Stimulated activated CD8-positive, alpha-beta memory T cell treated with anti-CD3 and anti-CD28 coated beads, Interleukin-15, amount 100 ng/mL, for 48 hours (primary cell): ENCODE results near the gene MPND.

Source experiments
- DNase-seq, 2 donors: peaks; one replicate each; pipeline ENCODE4 v3.0.0-alpha.2; 2020; ENCODE audit warnings: low read depth in 2 of 2

Gene MPND

GRCh38 chr19:4343370-4344307 is at the start of gene MPND:
TSS of gene MPND (plus strand) at chr19:4343562. CDS start at chr19:4343594, 32 bp downstream.
- peak; percentile 89 to 90 for DNase-seq

DNA sequence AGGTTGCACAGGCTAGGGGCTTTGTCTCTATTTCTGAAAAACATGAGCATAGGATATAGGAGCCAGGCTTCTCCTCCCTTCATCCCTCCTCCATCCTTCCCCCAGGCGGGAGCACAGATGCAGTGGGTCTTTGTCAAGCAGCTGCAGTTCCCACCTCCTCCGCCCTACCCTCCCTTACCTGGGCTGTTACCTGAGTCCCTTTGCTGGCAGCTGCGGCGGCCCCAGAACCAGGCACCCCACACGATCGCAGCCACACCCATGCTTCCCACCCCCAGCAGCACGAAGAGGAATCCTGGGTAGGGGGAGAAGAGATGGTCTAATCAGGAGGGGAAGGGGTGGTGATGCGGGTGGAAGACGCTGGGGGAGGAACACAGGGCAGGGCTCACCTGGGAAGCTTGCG is 49.0 kb upstream of the MPND start:
- no peak for DNase-seq

- no peak for DNase-seq
These were observed 47.2 kb upstream of the MPND start for GRCh38 chr19:4295972-4296771.

DNA sequence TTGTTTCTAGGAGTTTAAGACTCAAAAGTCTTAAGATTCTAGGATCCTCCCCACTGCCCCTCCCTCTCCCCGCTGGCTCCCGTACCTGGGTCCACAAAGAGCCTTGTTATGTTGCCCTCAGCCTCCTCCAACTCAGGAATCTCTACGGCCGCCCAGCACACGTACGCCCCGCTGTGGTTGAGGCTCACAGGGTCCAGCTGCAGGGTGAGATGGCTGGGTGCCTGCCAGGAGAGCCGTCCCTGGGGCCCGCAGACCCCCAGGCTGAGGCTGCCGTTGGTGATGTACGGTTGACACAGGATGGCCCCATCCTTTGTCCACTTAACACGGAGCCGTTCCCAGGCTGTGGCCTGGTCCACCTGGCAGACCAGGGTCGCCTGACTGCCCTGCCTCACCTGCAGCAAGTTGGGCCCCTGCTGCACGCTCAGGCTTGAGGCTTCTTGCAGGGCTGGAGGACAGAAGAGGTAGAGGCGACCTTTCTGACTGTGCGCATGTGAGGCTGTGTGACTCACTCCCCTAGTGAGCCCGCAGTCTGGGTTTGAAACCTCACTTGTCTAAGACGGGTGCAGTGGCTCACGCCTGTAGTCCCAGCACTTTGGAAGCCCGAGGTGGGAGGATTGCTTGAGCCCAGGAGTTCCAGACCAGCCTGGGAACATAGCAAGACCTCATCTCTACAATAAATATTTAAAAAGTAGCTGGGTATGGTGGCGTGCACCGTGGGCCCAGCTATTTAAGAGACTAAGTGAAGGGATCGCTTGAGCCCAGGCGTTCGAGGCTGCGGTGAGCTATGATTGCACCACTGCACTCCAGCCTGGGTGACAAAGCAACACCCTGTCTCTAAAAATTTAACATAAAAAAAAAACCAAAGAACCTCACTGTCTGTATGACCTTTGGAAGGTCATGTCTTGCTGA is 45.2 kb upstream of the MPND start:
- DNase-seq, result peak; percentile 33 to 44

DNA sequence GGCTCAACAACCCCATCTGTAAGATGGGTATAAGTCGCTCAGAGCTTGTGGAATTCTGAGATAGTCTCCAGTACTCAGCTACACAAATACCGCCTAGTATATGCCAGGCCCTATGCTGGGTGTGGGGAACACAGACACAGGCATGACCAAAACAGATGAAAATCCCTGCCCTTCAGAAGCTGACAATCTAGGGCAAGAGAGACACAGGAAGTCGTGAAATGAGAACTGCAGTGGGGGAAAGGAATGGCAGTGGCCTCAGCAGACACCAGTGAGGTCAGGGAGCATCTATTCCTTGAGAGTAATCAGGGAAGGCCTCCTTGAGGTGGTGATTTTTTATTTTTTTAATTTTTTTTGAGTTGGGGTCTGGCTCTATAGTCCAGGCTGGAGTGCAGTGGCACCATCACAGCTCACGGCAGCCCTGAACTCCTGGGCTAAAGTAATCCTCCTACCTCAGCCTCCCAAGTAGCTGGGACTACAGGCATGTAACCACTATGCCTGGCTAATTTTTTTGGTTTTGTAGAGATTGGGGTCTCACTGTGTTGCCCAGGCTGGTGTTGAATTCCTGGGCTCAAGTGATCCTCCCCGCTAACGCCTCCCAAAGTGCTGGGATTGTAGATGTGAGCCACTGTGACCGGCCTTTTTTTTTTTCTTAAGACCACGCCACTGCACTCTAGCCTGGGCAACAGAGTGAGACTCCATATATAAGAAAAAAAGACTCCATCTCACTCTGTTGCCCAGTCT is 44.4 kb upstream of the MPND start:
- DNase-seq, result no peak

GRCh38 chr19:4300589-4300988 is 42.8 kb upstream of the MPND start:
- DNase-seq, result no peak

GRCh38 chr19:4301590-4302242 is 41.6 kb upstream of the MPND start:
- no peak for DNase-seq

- no peak for DNase-seq
These were observed 41.1 kb upstream of the MPND start, which contains the start of gene TMIGD2 for GRCh38 chr19:4302243-4302640. TSS of gene TMIGD2 (minus strand) at chr19:4302389. CDS start at chr19:4302385, 4 bp downstream.

GRCh38 chr19:4303819-4304537 is 39.4 kb upstream of the MPND start:
- DNase-seq, result no peak

GRCh38 chr19:4304538-4305256 is 38.7 kb upstream of the MPND start, which contains the start of gene FSD1:
TSS of gene FSD1 (plus strand) at chr19:4304598. CDS start at chr19:4304747, 149 bp downstream.
- peak; percentile 75 to 77 for DNase-seq

- DNase-seq, result no peak
These were observed 38.1 kb upstream of the MPND start for GRCh38 chr19:4305257-4305612.

DNA sequence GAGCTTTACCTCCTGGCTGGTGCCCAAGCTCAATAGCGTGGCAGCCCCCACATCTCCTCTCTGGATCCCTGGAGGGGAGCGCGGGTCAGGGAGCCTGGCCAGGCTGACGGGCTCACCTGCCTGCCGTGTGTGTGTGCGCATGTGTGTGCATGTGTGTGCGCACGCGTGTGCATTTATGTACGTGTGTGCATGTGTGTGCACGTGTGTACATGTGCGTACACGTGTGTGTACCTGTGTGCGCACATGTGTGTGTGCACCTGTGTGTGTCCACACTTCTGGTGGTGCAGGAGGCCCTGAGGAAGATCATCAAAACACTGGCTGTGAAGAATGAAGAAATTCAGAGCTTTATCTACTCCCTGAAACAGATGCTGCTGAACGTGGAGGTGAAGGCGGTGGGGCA is 37.7 kb upstream of the MPND start:
- no peak for DNase-seq

DNA sequence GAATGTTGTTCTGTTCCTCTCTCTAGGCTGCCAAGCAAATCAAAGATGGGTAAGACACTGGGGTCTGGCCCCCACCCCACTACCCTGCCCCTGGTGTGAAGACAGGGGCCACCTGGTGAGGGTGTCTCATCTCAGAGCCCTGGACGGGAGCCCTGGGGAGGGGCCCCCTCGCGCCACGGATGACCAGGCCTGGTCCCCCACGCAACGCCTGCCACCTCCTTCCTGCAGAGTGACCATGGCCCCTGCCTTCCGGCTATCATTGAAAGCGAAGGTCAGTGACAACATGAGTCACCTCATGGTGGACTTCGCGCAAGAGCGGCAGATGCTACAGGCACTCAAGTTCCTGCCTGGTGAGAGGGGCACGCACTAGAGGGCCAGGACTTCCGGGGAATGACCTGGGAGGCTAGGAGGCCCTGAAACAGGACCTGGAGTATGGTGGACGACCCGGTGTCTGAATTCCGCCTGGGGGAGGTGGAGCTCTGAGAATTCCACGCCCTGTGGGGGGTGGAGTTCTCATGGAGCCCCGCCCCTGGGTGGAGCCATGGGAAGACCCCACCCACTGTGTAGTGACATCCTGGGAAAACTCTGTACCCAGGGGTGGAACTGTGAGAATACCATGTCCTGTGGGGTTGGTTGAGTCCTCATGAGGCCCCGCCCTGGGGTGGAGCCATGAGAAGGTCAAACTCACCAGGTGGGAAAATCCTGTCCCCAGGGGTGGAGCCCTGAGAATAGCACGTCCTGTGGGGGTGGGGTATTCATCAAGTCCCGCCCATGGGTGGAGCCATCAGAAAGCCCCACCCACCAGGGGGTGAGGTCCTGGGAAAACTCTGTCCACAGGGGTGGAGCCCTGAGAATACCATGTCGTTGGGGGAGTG is 32.9 kb upstream of the MPND start:
- no peak for DNase-seq

- no peak for DNase-seq
These were observed 29.4 kb upstream of the MPND start for GRCh38 chr19:4313847-4314490.

- DNase-seq, result no peak
These were observed 26.4 kb upstream of the MPND start for GRCh38 chr19:4316956-4317355.

DNA sequence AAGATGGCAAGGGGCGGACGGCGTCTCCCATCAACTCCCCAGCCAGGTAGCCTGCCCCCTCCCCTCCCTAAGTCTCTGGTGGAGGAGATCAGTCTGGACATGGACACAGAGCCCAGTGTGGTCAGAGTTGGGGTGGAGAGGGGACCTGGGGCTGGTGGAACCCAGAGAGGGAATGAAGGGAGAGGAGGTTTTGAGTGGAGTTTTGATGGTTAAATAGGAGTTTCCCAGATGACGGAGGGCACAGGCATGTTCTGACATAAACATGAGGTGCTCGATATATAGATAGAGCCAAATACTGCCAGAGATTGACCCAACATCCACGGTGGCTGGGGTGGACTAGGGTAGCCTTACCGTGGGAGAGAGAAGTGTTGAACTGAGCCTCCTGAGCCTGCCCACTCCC is 24.9 kb upstream of the MPND start:
- no peak for DNase-seq

DNA sequence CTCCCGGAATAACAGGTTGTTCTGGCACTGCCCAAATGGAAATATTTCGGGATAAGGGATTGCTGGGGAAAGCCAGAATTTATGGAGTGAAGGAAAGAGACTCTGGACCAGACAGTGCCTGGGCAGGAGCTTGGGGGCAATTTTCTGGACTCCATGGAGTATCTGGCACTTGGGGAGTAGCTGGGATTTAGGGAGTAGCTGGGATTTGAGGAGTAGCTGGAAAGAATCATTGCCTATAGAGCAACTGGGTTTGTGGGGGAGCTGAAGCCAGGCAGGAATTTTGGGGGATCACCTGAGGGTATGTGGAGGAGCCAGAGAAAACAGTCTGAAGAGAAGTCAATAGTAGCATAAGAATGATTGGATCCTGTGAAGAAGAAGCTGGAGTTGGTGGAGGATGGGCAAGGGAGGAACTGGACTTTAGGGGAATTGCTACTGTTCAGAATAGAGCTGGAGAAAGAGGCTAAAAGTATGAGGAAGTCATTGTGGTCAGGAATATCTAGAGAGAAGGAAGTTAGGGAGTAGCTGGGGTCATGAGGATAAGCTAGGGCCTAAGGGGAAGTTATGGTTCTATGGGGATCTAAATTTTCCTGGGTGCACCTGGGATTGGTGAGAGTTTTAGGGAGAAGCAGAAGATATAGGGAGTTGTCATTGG is 24.2 kb upstream of the MPND start:
- no peak for DNase-seq
